Breast epithelium (tissue), 4 donors: Measurements from ENCODE around the gene THAP5. TPM values are rescaled to one million over a fixed set of nuclear protein-coding genes. Genes with fewer than 3 reads are reported as not detected.

ENCODE experiments used
- DNase-seq, 2 donors: peaks; one replicate each; pipeline ENCODE4 v3.0.0-alpha.2; 2019; ENCODE audit warnings: low spot score in 2 of 2
- H3K27ac ChIP-seq, 2 donors: fragments of 200-600 bp; sonication (generic) in 1 of 2; one replicate each; pipeline ENCODE4 v1.5.1; 2016 to 2019; ENCODE audit warnings: mild to moderate bottlenecking in 1 of 2
- H3K27me3 ChIP-seq, 2 donors: fragments of 200-600 bp; sonication (generic) in 1 of 2; one replicate each; pipeline versions ENCODE4 v1.5.1 to v1.6.0; 2017 to 2019; ENCODE audit warnings: control low read depth in 1 of 2, mild to moderate bottlenecking in 1 of 2
- H3K36me3 ChIP-seq: fragments of 200-600 bp; one replicate; pipeline ENCODE4 v1.5.1; 2019
- H3K4me1 ChIP-seq, 2 donors: fragments of 200-600 bp; sonication (generic); one replicate each; pipeline ENCODE4 v1.5.1; 2016 to 2019; ENCODE audit warnings: control low read depth in 1 of 2
- H3K4me3 ChIP-seq, 3 donors: fragments of 200-600 bp; sonication (generic); 1 replicate in 2 of 3; 2 replicates in 1 of 3; pipeline ENCODE4 v1.5.1; 2016 to 2019; ENCODE audit warnings: mild to moderate bottlenecking in 3 of 3, moderate library complexity in 2 of 3
- H3K9me3 ChIP-seq, 2 donors: fragments of 200-600 bp; sonication (generic) in 1 of 2; one replicate each; pipeline ENCODE4 v1.5.1; 2016 to 2019; ENCODE audit warnings: control low read depth in 1 of 2
- POLR2A ChIP-seq: fragments of 450-650 bp; IDR thresholded peaks from one replicate; pipeline ENCODE4 v1.6.1; 2016; ENCODE audit warnings: antibody characterized with exemption, mild to moderate bottlenecking, moderate library complexity
- POLR2AphosphoS5 ChIP-seq, 3 donors: sonication (generic); formaldehyde crosslinking; IDR thresholded peaks; one replicate each; pipeline ENCODE4 v1.6.1; 2017; ENCODE audit warnings: antibody characterized with exemption in 3 of 3
- intact Hi-C: fragments of 100-400 bp; cut with DNase I; formaldehyde crosslinking; loops from one replicate; pipeline ENCODE4 v1.15.1; 2023; ENCODE audit warnings: low total_unique reads
- total RNA-seq, 3 donors: library from RNA; depleted of rRNA; stranded (reverse); fragments of >200 nt; gene quantifications; one replicate each; pipeline ENCODE4 v1.1.0, GENCODE V29; 2016
- TF ChIP-seq, protein P1 (sequence below), 3 donors: fragments of 450-650 bp; IDR thresholded peaks; one replicate each; pipeline ENCODE4 v1.5.1; 2016 to 2017; ENCODE audit warnings: antibody characterized with exemption in 3 of 3, mild to moderate bottlenecking in 3 of 3, moderate library complexity in 3 of 3

Gene THAP5
- total RNA-seq, 3 donors from 2014 or later = 19.4 to 35.6 (median 24.6) TPM

GRCh38 chr7:108609643-108610042 lies 40.1 kb upstream of the THAP5 start:
- H3K4me1 ChIP-seq = no peaks in the 10 kb centered on the region
- TF ChIP-seq, protein P1, sequence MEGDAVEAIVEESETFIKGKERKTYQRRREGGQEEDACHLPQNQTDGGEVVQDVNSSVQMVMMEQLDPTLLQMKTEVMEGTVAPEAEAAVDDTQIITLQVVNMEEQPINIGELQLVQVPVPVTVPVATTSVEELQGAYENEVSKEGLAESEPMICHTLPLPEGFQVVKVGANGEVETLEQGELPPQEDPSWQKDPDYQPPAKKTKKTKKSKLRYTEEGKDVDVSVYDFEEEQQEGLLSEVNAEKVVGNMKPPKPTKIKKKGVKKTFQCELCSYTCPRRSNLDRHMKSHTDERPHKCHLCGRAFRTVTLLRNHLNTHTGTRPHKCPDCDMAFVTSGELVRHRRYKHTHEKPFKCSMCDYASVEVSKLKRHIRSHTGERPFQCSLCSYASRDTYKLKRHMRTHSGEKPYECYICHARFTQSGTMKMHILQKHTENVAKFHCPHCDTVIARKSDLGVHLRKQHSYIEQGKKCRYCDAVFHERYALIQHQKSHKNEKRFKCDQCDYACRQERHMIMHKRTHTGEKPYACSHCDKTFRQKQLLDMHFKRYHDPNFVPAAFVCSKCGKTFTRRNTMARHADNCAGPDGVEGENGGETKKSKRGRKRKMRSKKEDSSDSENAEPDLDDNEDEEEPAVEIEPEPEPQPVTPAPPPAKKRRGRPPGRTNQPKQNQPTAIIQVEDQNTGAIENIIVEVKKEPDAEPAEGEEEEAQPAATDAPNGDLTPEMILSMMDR (IDR thresholded peaks at IDR 0.05) = no peak
- no peak for TF ChIP-seq POLR2AphosphoS5 (IDR thresholded peaks at IDR 0.05)
- TF ChIP-seq POLR2A = no peak
- H3K36me3 ChIP-seq = no peaks in the 10 kb centered on the region
- no peak for DNase-seq
- H3K27ac ChIP-seq = no peak overlapping the region
- no peak overlapping the region for H3K4me3 ChIP-seq
- intact Hi-C loops = no loop called here
- H3K27me3 ChIP-seq = no peaks in the 10 kb centered on the region
- H3K9me3 ChIP-seq = no peaks in the 10 kb centered on the region

GRCh38 chr7:108605559-108606201 lies 36.2 kb upstream of the THAP5 start:
- DNase-seq = no peak
- no peaks in the 10 kb centered on the region for H3K9me3 ChIP-seq
- intact Hi-C loops = no loop called here
- no peak for TF ChIP-seq POLR2A
- TF ChIP-seq, protein P1 (IDR thresholded peaks at IDR 0.05) = no peak
- no peak for TF ChIP-seq POLR2AphosphoS5 (IDR thresholded peaks at IDR 0.05)
- H3K27me3 ChIP-seq = no peaks in the 10 kb centered on the region
- H3K36me3 ChIP-seq = no peaks in the 10 kb centered on the region
- H3K27ac ChIP-seq = no peak overlapping the region
- H3K4me3 ChIP-seq = no peak overlapping the region
- H3K4me1 ChIP-seq = no peaks in the 10 kb centered on the region

- no peaks in the 10 kb centered on the region for H3K36me3 ChIP-seq
- no peaks in the 10 kb centered on the region for H3K4me1 ChIP-seq
- H3K9me3 ChIP-seq = no peaks in the 10 kb centered on the region
- no peak for DNase-seq
- TF ChIP-seq POLR2AphosphoS5 (IDR thresholded peaks at IDR 0.05) (no peak), POLR2A (no peak)
- TF ChIP-seq, protein P1 (IDR thresholded peaks at IDR 0.05) = no peak
- no peak overlapping the region for H3K27ac ChIP-seq
- no peaks in the 10 kb centered on the region for H3K27me3 ChIP-seq
- intact Hi-C loops = no loop called here
- no peak overlapping the region for H3K4me3 ChIP-seq
Measured at GRCh38 chr7:108604307-108605077, 35.0 kb upstream of the THAP5 start.

GRCh38 chr7:108603656-108604306 lies 34.3 kb upstream of the THAP5 start:
- DNase-seq = no peak
- Histone ChIP-seq H3K4me1 (no peaks in the 10 kb centered on the region), H3K9me3 (no peaks in the 10 kb centered on the region), H3K4me3 (no peak overlapping the region), H3K27me3 (no peaks in the 10 kb centered on the region), H3K27ac (no peak overlapping the region), H3K36me3 (no peaks in the 10 kb centered on the region)
- no peak for TF ChIP-seq POLR2A
- no peak for TF ChIP-seq POLR2AphosphoS5 (IDR thresholded peaks at IDR 0.05)
- TF ChIP-seq, protein P1 (IDR thresholded peaks at IDR 0.05) = no peak
- intact Hi-C loops = no loop called here

DNA sequence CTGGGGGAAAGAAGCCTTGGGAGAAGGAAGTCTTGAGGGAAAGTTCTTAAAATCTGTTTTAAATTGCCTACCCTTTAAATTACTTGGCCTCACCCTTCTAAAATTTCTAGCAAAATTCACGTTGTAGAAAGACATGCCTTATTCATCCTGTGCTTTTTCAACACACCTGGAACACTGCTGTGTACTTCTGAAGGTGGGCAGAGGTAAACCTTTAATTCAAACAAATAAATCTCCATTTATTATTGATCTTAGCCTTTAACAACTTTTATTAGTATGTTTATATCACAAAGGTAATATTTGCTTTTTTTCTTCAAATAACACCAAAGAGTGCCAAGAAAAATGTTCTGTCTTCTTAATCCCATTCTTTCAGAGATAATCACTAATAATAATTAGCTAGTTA lies 30.9 kb upstream of the THAP5 start:
- no peaks in the 10 kb centered on the region for H3K36me3 ChIP-seq
- no peaks in the 10 kb centered on the region for H3K9me3 ChIP-seq
- no peak for DNase-seq
- H3K4me3 ChIP-seq = no peak overlapping the region
- TF ChIP-seq, protein P1 (IDR thresholded peaks at IDR 0.05) = no peak
- no peak for TF ChIP-seq POLR2A
- no peak for TF ChIP-seq POLR2AphosphoS5 (IDR thresholded peaks at IDR 0.05)
- no peaks in the 10 kb centered on the region for H3K27me3 ChIP-seq
- no peak overlapping the region for H3K27ac ChIP-seq
- H3K4me1 ChIP-seq = no peaks in the 10 kb centered on the region
- intact Hi-C loops = no loop called here
